Activated CD4-positive, alpha-beta T cell treated with anti-CD3 and anti-CD28 coated beads, Interleukin-2, amount 50 U/mL, for 24 hours (primary cell): ENCODE data around the gene CNST.
A peak's percentile ranks its signal among the peaks of the same experiment; 100 is the strongest.
"Not testable (repeated sequence)": the region's sequence is repeated elsewhere in the genome, so short reads cannot be mapped to it uniquely, and the experiment has no call there.

Source experiments
- DNase-seq, 2 donors: peaks; one replicate each; pipeline ENCODE4 v3.0.0-alpha.2; 2020; ENCODE audit warnings: low read depth in 1 of 2, low spot score in 1 of 2

Gene CNST

GRCh38 chr1:246674049-246674448, 107.8 kb downstream of the CNST start:
- no peak for DNase-seq

DNA sequence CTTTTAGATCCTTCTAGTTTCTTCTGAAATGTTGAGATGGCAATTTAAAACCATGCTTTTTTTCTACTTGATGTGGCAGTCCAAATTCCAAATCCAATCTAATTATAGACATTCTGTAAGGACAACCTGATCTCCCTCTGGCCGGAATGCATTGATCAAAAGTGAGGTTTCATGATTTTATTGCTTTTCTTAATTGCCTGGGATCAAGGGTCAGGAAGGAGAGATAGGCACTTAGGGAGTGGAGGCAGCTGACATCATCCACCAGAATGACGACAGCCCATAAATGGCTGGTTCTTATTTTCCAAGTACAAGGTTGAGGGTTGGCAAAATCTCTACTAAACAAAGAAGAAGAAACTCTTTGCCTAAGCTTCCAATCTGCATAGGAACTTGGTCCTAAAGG, 111.6 kb downstream of the CNST start:
- no peak for DNase-seq

- DNase-seq: no peak
Observed at GRCh38 chr1:246678816-246679793, 112.8 kb downstream of the CNST start.

DNA sequence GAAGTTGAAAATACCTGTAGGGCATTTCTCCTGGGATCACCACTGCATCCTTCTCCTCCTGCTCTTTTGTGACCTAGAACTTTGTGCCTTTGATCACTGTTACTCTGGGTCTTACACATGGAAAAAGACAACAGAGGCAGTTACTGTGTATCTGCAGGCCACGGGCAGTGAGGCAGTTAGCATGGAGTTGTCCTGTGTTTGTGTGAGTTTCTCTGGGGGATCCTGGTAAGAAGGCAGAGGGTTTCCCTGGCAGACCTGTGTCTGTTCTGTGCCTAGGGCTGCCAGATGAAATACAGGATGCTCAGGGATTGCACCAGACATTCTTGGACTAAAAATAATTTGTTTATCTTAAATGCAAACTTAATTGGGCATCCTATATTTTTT, 113.5 kb downstream of the CNST start:
- no peak for DNase-seq

- DNase-seq: no peak
Observed at GRCh38 chr1:246680190-246680589, 113.9 kb downstream of the CNST start.

GRCh38 chr1:246680696-246681130, 114.5 kb downstream of the CNST start:
- no peak for DNase-seq

DNA sequence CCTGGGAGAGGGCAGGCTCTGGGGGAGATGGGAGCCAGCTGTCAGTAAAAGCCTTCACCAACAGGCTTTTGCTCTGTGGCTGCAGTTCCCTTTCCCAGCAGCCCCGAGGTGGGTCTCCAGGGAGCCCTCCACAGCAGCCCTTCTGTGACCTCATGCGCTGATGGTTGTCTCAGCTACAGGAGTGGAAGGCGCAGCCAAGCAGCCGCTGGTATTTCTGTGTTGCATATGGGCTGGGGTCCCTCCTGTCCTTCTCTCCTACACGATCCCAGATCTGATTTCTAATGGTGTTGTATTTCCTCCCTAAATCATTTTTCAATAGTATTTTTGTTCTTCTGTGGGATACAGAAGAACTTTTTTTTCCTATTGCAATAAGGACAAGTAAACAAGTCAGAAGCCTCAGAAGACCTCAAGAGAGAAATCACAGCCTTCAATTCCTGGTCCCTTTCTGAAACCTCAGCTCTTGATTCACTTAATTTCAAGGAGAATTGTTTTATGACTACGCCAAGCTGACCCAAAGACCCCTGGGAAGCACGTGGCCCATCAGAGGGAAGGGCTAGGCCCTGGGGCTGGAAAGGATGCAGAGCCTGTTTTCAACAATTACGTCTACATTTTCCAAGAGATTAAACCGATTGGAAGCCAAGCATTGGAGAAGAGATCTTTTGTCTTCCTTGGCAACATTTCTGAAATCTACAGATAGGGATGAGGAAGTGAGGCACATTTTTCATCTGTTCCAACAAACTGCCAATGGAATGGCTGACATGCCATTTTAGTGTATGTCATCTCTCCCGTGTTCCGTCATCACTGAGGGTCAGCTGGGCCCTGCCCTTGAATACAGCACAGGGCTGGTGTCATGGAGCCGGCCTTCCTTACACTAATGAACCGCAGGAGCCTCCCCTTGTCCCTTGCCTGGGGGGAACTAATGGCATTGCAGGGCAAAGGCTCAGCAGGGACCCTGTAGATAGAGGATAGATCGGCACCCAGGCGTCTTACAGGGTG, 115.9 kb downstream of the CNST start:
- no peak for DNase-seq

DNA sequence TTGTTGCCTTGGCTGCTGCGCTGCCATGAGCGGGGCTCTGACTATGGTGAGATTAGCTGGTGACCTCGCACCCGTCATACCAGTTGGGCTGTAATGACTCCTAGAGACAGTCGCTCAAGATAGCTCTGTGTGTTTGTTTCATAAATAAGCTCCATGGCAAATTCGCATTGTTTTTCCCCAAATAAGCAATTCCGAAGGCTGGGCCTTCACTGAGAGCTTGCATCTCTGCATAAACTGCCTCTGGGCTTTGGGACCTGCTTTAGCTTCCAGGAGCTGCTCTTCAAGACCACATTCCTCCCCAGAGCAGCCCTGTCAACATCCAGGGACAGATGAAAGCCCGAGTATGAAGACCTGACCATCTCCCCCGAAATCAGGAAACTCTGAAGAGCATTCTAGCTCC, 117.3 kb downstream of the CNST start:
- no peak for DNase-seq

DNA sequence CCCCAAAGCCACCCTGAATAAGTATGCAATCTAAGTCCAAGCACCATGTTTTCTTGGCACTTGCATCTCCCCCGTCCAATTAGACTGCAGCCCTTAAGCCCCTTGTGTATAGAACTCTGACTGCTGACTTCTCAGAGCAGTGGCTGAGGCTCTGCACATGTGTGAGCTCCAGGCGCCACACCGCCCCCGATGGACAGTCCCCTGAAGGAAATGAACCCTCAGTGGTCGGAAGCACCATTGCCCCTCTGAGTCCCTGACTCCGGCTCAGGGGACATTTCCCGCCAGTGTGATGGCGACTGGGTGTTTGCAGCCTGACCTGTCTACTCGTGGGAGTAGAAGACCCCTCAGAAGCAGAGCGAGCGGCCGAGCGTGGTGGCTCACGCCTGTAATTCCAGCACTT, 120.7 kb downstream of the CNST start:
- DNase-seq: no peak

- peak in 1 of 2 donors; percentile 28 for DNase-seq
Observed at GRCh38 chr1:246689409-246690008, 123.3 kb downstream of the CNST start.

DNA sequence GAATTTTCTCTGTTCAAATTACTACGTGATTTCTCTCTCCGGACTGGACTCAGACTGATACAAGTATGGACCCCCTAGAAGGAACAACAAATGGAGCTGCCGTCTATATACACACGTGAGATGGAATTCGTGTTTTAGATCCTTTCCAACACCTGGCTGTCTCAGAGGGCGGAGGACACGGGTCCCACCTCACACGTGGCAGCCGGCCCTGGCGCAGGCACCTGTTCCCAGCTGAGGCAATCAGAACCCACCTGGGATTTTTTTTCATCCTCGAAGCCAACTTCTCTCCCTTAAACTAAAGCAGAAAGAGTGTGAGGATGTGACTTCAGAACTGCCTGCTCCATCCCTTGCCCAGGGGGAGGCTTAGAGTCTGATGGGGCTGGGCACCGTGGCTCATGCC, 123.8 kb downstream of the CNST start:
- DNase-seq: no peak

DNA sequence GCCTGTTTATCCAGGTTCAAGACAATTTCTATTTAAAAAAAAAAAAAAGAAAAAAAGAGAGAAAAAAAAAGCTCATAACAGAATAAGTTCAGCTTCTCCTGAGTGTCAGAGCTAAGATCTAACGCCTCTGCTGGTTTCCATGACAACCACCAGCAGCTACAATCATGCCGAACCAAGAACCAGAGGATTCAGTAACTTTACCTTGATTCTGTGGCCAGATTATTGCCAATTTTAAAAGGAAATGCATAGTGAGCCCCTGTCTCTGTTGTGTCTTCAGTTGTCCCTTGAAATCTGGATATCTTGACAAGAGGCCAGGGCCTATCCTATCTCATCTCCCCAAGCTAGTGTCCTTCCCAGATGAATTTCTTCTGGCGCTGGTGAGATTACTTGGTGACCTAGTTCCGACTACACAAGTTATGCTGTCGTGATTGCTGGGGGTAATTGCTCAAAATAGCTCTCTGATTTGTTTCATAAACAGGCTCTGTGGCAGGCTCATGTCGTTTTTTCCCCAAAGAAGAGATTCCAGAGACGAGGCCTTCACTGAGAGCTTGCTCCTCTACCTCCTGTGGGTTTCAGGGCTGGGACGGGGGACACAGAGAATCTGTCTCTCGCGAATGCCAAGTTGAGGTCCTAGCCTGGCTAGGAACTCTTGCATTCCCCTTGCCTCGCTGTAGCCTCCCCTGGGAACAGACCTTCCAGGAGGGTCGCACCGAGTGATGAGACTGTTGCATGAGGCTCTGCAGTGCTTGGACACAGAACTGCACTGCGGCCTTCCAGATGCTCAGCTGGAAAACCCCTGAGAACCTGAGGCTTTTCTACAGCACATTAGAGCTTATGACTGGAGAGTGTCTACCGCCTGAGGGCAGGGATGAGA, 125.6 kb downstream of the CNST start:
- DNase-seq: no peak

- not testable (repeated sequence) for DNase-seq
Observed at GRCh38 chr1:246694213-246694895, 128.1 kb downstream of the CNST start.

- DNase-seq: no peak
Observed at GRCh38 chr1:246695136-246695535, 128.9 kb downstream of the CNST start.

DNA sequence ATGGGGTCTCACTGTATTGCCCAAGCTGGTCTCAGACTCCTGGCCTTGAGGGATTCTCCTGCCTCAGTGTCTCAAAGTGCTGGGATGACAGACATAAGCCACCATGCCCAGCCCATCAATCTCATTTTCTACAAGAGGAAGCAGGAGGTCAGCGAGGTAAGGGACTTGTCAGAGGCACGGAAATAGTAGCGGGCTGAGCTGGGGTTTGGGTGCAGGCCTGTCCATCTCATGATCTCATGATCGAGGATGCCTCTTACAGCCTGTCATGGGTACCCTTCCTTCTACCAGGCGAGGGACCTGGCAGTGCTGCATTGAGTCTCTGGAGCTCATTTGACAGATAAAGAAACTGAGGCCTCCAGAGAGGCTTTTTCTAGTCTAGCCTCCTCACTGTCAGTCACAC, 129.4 kb downstream of the CNST start:
- no peak for DNase-seq

GRCh38 chr1:246698466-246699094, 132.3 kb downstream of the CNST start:
- no peak for DNase-seq

DNA sequence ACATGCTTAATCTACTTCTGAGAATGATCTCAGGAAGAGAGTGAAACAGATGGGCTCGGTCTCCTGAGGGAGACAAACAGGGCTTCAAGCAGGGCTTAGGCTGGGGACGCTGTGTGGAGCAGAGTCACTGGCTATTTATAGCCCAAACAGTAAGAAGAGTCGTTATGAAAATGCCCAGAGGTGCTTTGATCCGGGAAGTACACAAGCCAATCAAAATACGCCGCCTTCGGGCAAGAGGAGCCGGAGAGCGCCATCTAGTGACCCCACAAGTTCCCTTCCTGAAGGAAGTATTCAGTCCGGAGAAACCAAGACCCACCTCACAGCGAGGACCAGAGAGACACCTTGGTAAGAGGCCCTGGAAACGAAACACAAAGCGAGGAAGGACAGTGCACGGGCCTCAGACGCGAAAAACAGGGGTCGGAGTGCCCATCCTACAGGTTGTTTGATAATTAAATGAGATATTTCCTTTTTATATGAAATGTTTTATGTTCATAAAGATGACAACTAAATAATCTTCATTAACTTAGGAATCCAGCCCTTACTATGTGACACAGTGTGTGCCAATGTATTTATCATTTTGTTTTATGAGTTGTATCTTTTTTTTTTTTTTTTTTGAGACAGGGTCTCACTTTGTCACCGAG, 133.0 kb downstream of the CNST start:
- peak; percentile 51 to 77 for DNase-seq

DNA sequence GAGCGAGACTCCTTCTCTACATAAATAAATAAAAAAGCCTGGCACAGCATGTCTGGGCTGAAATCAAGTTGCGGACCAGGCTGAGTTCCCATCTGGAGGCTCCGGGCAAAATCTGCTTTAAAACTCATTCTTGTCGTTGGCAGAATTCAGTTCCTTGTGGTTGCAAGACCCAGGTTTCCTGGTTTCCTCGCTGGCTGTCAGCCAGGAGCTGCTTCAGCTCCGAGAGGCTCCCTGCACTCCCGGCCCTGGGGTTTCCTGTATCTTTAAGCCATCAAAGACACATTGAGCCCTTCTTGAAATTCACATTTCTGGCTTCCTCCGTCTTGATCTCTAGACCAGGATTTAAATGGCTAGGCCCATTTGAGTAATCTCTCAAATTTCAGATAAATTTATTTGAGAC, 137.3 kb downstream of the CNST start:
- no peak for DNase-seq

DNA sequence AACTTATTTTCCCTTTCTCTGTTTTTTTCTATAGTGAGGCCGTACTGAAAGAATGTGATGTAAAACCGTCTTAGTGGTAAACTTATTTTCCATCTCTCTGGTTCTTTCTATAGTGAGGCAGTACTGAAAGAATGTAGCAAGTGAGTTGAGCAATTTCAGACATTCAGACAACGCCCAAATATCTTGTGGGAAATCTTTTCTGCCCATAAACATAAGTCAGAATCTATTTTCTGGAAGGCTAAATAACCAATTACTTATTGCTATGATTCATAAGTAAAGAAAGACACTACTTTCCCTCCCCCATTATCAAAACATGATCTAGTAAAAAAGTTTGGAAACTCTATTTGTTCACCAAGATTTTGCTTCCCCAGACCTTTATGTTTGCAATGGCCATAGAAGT, 139.1 kb downstream of the CNST start:
- DNase-seq: no peak
